B cell (primary cell): ENCODE results near the gene IL6ST. TPM values are rescaled to one million over a fixed set of nuclear protein-coding genes. Genes with fewer than 3 reads are reported as not detected.
"Not testable (repeated sequence)": the region's sequence is repeated elsewhere in the genome, so short reads cannot be mapped to it uniquely, and the experiment has no call there.

Source experiments
- ATAC-seq: fragments of 200-7000 bp; cut with Tn5 transposase; one replicate; pipeline ENCODE4 v1.10.0; 2021; ENCODE audit warnings: low read depth, mild to moderate bottlenecking, moderate number of reproducible peaks, moderate library complexity
- CTCF ChIA-PET: fragments of 350-600 bp; sonication (Branson Sonifier 250); formaldehyde crosslinking; loops from one replicate; lab custom pipeline; 2021; ENCODE audit warnings: antibody characterized with exemption, inconsistent platforms; lab: Charles Lee
- POLR2A ChIA-PET: fragments of 350-600 bp; sonication (Branson Sonifier 250); formaldehyde crosslinking; loops from one replicate; lab custom pipeline; 2021; ENCODE audit warnings: antibody characterized with exemption; lab: Charles Lee
- DNase-seq: peaks from one replicate; pipeline ENCODE4 v3.0.0; 2013
- H2AFZ ChIP-seq: 2 replicates; pipeline ENCODE4 v1.6.1; 2012; ENCODE audit warnings: mild to moderate bottlenecking, low read depth, low read length; ENCODE audit not compliant: insufficient read depth, poor library complexity, severe bottlenecking
- H3K27ac ChIP-seq, 2 donors: 1 replicate in 1 of 2; 2 replicates in 1 of 2; pipeline ENCODE4 v1.5.1; 2012 to 2013; ENCODE audit warnings: low read length in 2 of 2, mild to moderate bottlenecking in 2 of 2, moderate library complexity in 1 of 2
- H3K27me3 ChIP-seq, 4 experiments: fragments of 200-600 bp in 1 of 4; sonication (generic) in 1 of 4; replicated peaks in 1 of 4; 1 replicate in 2 of 4; 2 replicates in 2 of 4; pipeline versions ENCODE4 v1.6.1 to v1.7.0; 2013 to 2016; ENCODE audit warnings: low read length in 3 of 4, mild to moderate bottlenecking in 2 of 4, mixed read lengths in 1 of 4, moderate library complexity in 1 of 4; ENCODE audit not compliant: insufficient read depth in 4 of 4, control insufficient read depth in 3 of 4; ENCODE audit errors: control extremely low read depth in 1 of 4
- H3K36me3 ChIP-seq, 2 experiments: replicated peaks in 1 of 2; 1 replicate in 1 of 2; 2 replicates in 1 of 2; pipeline versions ENCODE4 v1.6.1 to v1.7.1; 2013; ENCODE audit warnings: low read length in 1 of 2; ENCODE audit not compliant: insufficient read depth in 2 of 2, control insufficient read depth in 1 of 2; ENCODE audit errors: control extremely low read depth in 1 of 2, extremely low read depth in 1 of 2
- H3K4me1 ChIP-seq, 2 donors: fragments of 200-600 bp in 1 of 2; sonication (generic) in 1 of 2; 1 replicate in 1 of 2; 2 replicates in 1 of 2; pipeline versions ENCODE4 v1.5.1 to v1.6.1; 2013 to 2017; ENCODE audit warnings: low read length in 2 of 2; ENCODE audit not compliant: control insufficient read depth in 2 of 2, insufficient read depth in 2 of 2
- H3K4me2 ChIP-seq: replicated peaks from 2 replicates; pipeline ENCODE3; 2012; ENCODE audit warnings: mild to moderate bottlenecking, low read depth, low read length; ENCODE audit not compliant: poor library complexity, severe bottlenecking
- H3K4me3 ChIP-seq, 5 experiments: fragments of 200-600 bp in 1 of 5; sonication (generic) in 1 of 5; 1 replicate in 3 of 5; 2 replicates in 2 of 5; pipeline versions ENCODE4 v1.5.1 to v1.7.0; 2011 to 2016; ENCODE audit warnings: low read length in 4 of 5, mild to moderate bottlenecking in 4 of 5, low read depth in 2 of 5, control low read depth in 1 of 5, moderate library complexity in 1 of 5; ENCODE audit not compliant: insufficient read depth in 1 of 5; ENCODE audit errors: control extremely low read depth in 1 of 5, extremely low read depth in 1 of 5
- H3K79me2 ChIP-seq: fragments of 200-600 bp; sonication (generic); one replicate; pipeline ENCODE4 v1.6.0; 2016; ENCODE audit warnings: low read length; ENCODE audit not compliant: control insufficient read depth, insufficient read depth
- H3K9ac ChIP-seq: fragments of 200-600 bp; sonication (generic); 2 replicates; pipeline ENCODE4 v1.6.1; 2017; ENCODE audit warnings: mild to moderate bottlenecking, low read length, moderate library complexity
- H3K9me3 ChIP-seq, 3 donors: one replicate each; pipeline versions ENCODE4 v1.6.1 to v1.7.1; 2013; ENCODE audit warnings: low read length in 2 of 3; ENCODE audit not compliant: control insufficient read depth in 2 of 3, insufficient read depth in 1 of 3; ENCODE audit errors: control extremely low read depth in 1 of 3
- H4K20me1 ChIP-seq: 2 replicates; pipeline ENCODE4 v1.6.0; 2012; ENCODE audit warnings: mild to moderate bottlenecking, low read length; ENCODE audit not compliant: insufficient read depth, control insufficient read depth, poor library complexity, severe bottlenecking
- H3K27ac Mint-ChIP-seq: one replicate; pipeline ENCODE4 v1.8.0; 2021; ENCODE audit warnings: mixed read lengths
- H3K27me3 Mint-ChIP-seq: one replicate; pipeline ENCODE4 v1.8.0; 2021; ENCODE audit warnings: mixed read lengths
- H3K4me1 Mint-ChIP-seq: one replicate; pipeline ENCODE4 v1.8.0; 2021; ENCODE audit warnings: mixed read lengths
- H3K4me3 Mint-ChIP-seq: one replicate; pipeline ENCODE4 v1.8.0; 2021; ENCODE audit warnings: mixed read lengths
- H3K9me3 Mint-ChIP-seq: one replicate; pipeline ENCODE4 v1.8.0; 2022; ENCODE audit warnings: mixed read lengths; ENCODE audit not compliant: insufficient read depth
- CTCF ChIP-seq: fragments of 200-600 bp; IDR thresholded peaks from one replicate; pipeline ENCODE4 v1.8.0; 2022; ENCODE audit warnings: antibody characterized with exemption, mild to moderate bottlenecking
- WGBS: methylation state at CpG from one replicate; pipeline ENCODE4 v1.1.5; 2013; ENCODE audit warnings: missing lambda C conversion rate; ENCODE audit not compliant: insufficient coverage; 5-methylcytosine and 5-hydroxymethylcytosine counted together
- intact Hi-C: fragments of 100-400 bp; cut with micrococcal nuclease; formaldehyde crosslinking; loops from one replicate; pipeline ENCODE4 v1.10.0; 2022
- polyA plus RNA-seq: library from polyadenylated mRNA; depleted of rRNA; stranded (reverse); fragments of >200 nt; gene quantifications from 2 replicates; pipeline ENCODE4 v1.2.3, GENCODE V29; 2012
- total RNA-seq, 2 donors: library from RNA; stranded (reverse); fragments of 120-200 nt in 1 of 2; gene quantifications; 1 replicate in 1 of 2; 2 replicates in 1 of 2; pipeline versions ENCODE4 v1.2.3 to v1.2.4, GENCODE V29; 2013 to 2022

Gene IL6ST
- total and polyA plus RNA-seq, 2 donors (not counting 1 experiment from before 2014, with no cell fraction given): 4.3 to 28.0 TPM

DNA sequence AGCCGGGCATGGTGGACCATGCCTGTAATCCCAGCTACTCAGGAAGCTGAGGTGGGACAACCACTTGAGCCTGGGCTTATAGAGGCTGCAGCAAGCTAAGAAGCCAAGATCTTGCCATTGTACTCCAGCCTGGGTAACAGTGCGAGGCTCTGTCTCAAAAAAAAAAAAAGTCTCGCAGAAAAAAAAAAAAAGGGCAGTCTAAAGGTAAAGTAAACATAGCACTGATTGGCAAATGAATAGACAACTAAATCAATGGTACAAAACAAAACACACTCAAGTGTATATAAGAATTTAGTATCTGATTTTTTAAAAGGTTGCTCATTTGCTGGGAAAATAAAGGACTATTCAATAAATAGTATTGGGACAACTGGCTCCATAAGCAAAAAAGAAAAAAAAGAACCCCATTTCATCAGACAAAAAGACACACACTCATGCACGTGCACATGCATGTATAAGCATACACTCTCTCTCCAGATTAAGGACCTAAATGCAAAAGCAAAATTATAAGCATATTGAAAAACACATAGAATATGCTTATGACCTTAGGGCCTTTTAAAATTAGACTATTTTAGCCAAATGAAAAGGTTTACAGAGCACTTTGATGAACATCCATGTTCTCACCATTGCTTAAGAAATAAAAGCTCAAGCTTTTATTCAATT lies 5.7 kb downstream of the IL6ST start:
- Mint-ChIP-seq H3K9me3 (peaks cover 3% of the 10 kb centered on the region), H3K4me3 (no peak overlapping the region), H3K4me1 (peaks cover 29% of the 10 kb centered on the region), H3K27ac (no peak overlapping the region), H3K27me3 (no peaks in the 10 kb centered on the region)
- no peak for TF ChIP-seq CTCF
- Histone ChIP-seq H3K36me3 (no peaks in the 10 kb centered on the region), H3K9me3 (peaks cover 0 to 3% (median 0%) of the 10 kb centered on the region in 3 donors), H3K4me1 (peaks cover 5 to 14% of the 10 kb centered on the region in 2 donors), H3K4me2 (no peak overlapping the region), H3K4me3 (no peak overlapping the region), H3K27me3 (no peaks in the 10 kb centered on the region), H3K27ac (no peak overlapping the region), H4K20me1 (peaks cover 10% of the 10 kb centered on the region), H3K79me2 (peaks cover 57% of the 10 kb centered on the region), H2AFZ (no peak overlapping the region), H3K9ac (no peak overlapping the region)
- intact Hi-C loops: no loop called here
- DNase-seq (no peak), ATAC-seq (no peak)
- 80% methylated on average over 1 of the region's 4 CpGs for WGBS
- ChIA-PET CTCF (interaction anchor here (0.6 to 0.7 kb wide), 3 partner anchors 11 to 410 kb away, joined by 3 to 4 read pairs (median 4); no protein-coding TSS in a partner anchor), POLR2A (interaction anchor here (0.7 kb wide), 1 partner anchor 11 kb away, joined by 3 read pairs; no protein-coding TSS in a partner anchor)

DNA sequence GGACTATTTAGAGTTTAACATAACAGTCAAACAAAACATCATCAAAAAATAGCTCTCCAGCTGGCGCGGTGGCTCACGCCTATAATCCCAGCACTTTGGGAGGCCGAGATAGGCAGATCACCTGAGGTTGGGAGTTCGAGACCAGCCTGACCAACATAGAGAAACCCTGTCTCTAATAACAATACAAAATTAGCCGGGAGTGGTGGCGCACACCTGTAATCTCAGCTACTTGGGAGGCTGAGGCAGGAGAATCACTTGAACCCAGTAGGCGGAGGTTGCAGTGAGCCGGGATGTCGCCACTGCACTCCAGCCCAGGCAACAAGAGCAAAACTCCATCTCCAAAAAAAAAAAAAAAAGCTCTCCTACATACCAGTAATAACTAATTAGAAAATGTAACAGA lies 6.3 kb downstream of the IL6ST start:
- Histone ChIP-seq H3K79me2 (peaks cover 52% of the 10 kb centered on the region), H4K20me1 (peaks cover 10% of the 10 kb centered on the region)
- H3K4me3 ChIP-seq, intact Hi-C loops, H3K4me1 ChIP-seq, H3K9me3 Mint-ChIP-seq, H3K9ac ChIP-seq, H3K9me3 ChIP-seq, H2AFZ ChIP-seq, ATAC-seq, H3K27me3 ChIP-seq, DNase-seq, H3K4me2 ChIP-seq, H3K27ac ChIP-seq, POLR2A ChIA-PET, H3K27ac Mint-ChIP-seq, H3K4me3 Mint-ChIP-seq, H3K36me3 ChIP-seq, H3K27me3 Mint-ChIP-seq: not testable (repeated sequence)
- H3K4me1 Mint-ChIP-seq: peaks cover 25% of the 10 kb centered on the region
- 100% methylated on average over 6 of the region's 10 CpGs for WGBS
- CTCF ChIA-PET: interaction anchor here (0.7 kb wide), 1 partner anchor 11 kb away, joined by 4 read pairs; no protein-coding TSS in a partner anchor
